Activated CD4-positive, alpha-beta T cell treated with anti-CD3 and anti-CD28 coated beads, Interleukin-2, Interleukin-4, amounts not matched to agents 100 ng/mL and 50 ng/mL, durations not matched to agents 16 hours and 8 hours (primary cell): ENCODE results near the gene NSG1.

Experiments
- DNase-seq: peaks from one replicate; pipeline ENCODE4 v3.0.0-alpha.2; 2020; ENCODE audit warnings: low spot score

The NSG1 gene

GRCh38 chr4:4374388-4375098 is 12.4 kb upstream of the NSG1 start:
- DNase-seq, result no peak

- no peak for DNase-seq
These were observed 10.8 kb upstream of the NSG1 start for GRCh38 chr4:4376074-4376473.

- DNase-seq, result no peak
These were observed 9.7 kb upstream of the NSG1 start for GRCh38 chr4:4377191-4377590.

- DNase-seq, result no peak
These were observed 9.0 kb upstream of the NSG1 start for GRCh38 chr4:4377732-4378460.

GRCh38 chr4:4379540-4380087 is 7.3 kb upstream of the NSG1 start:
- DNase-seq, result no peak

GRCh38 chr4:4383085-4383484 is 3.8 kb upstream of the NSG1 start:
- DNase-seq, result no peak

- no peak for DNase-seq
These were observed 2.1 kb upstream of the NSG1 start for GRCh38 chr4:4384837-4385236.

GRCh38 chr4:4385729-4386295 is 1.1 kb upstream of the NSG1 start:
- no peak for DNase-seq

GRCh38 chr4:4386296-4386735 is 586 bp upstream of the NSG1 start:
- DNase-seq, result no peak

- no peak for DNase-seq
These were observed 819 bp downstream of the NSG1 start for GRCh38 chr4:4387531-4388310.

GRCh38 chr4:4388311-4388790 is 1.4 kb downstream of the NSG1 start:
- no peak for DNase-seq

GRCh38 chr4:4388836-4389575 is 2.1 kb downstream of the NSG1 start:
- DNase-seq, result no peak

GRCh38 chr4:4390046-4390445 is 3.1 kb downstream of the NSG1 start:
- no peak for DNase-seq

- DNase-seq, result no peak
These were observed 3.8 kb downstream of the NSG1 start for GRCh38 chr4:4390515-4391240.

- DNase-seq, result no peak
These were observed 5.0 kb downstream of the NSG1 start for GRCh38 chr4:4391866-4392265.

GRCh38 chr4:4392501-4393183 is 5.7 kb downstream of the NSG1 start:
- no peak for DNase-seq

GRCh38 chr4:4394644-4395043 is 7.7 kb downstream of the NSG1 start:
- DNase-seq, result no peak

- DNase-seq, result no peak
These were observed 8.5 kb downstream of the NSG1 start for GRCh38 chr4:4395371-4395770.

- DNase-seq, result no peak
These were observed 9.1 kb downstream of the NSG1 start for GRCh38 chr4:4395849-4396627.
